Activated naive CD4-positive, alpha-beta T cell (primary cell): ENCODE data around the gene TRMO.

Source experiments
- DNase-seq, 4 experiments: peaks; one replicate each; lab custom pipeline; 2025; lab: John Stamatoyannopoulos, UW

Gene TRMO

DNA sequence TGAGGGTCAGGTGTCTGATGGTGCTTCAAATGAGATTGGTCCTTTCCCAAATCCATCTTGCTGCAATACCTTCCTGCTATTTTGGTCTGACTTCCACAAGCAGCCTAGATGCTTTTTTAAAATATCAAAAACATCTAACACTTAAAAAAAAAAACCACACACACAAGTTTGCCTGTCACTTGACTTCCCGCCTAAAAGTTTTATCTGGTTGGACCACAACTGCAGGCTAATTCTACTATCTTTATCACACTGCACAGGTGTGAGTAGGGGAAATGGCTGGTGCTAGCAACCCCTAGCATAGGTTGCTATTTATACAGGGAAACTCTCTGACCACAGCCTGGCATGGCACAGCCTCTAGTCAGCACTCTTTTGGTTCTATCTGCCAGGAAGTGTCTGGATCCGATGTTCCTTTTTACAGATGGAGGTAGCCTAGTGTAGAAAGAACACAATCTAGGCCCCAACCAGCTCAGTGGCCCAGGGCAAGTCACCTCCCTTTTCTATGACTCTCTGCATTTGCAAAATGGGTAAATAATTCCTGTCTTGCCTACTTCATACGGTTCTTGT lies 15.9 kb upstream of the TRMO start, which contains the start of gene HEMGN:
Gene HEMGN (minus strand): TSS at position 92 of the 564 bp plus-strand sequence. CDS start 36 bp downstream, at position 56.
- DNase-seq = no peak

GRCh38 chr9:97936998-97937397 lies 14.7 kb upstream of the TRMO start:
- DNase-seq = no peak

- no peak for DNase-seq
Observed at GRCh38 chr9:97935276-97935675, 13.0 kb upstream of the TRMO start.

DNA sequence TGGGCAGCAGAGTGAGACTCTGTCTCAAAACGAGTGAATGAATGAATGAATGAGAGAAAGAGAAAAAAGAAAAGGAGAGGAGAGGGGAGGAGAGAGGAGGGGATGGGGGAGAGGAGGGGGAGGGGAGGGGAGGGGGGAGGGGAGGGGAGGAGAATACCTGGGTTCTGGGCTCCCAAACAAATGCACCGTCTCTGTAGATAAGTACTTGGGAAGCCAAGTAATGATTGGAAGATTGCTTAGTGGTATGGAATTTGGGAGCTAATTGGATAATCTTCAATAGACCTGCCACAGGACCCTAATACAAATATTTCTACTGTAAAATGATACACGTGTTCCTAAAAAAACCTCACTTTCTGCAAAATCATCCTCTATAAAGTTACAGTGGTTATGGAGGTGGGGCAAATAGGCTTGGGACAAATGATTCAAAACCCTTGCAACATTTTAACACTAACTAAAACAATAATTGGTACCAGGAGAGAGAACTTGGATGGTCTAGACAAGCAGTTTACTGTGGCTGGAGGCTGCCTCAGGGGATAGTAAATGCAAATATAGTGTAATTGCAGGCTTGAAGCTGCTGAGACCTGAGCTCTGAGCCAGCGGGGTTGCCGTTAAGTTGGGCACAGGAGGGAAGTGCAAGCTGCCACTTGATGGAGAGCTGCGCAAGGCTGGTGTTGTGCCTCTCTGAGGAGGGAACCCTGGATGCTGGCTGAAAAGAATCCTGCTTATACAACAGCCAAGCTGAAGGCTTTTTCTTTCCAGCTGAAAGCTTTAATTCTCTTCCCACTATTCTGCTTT lies 12.2 kb upstream of the TRMO start:
- DNase-seq = no peak

DNA sequence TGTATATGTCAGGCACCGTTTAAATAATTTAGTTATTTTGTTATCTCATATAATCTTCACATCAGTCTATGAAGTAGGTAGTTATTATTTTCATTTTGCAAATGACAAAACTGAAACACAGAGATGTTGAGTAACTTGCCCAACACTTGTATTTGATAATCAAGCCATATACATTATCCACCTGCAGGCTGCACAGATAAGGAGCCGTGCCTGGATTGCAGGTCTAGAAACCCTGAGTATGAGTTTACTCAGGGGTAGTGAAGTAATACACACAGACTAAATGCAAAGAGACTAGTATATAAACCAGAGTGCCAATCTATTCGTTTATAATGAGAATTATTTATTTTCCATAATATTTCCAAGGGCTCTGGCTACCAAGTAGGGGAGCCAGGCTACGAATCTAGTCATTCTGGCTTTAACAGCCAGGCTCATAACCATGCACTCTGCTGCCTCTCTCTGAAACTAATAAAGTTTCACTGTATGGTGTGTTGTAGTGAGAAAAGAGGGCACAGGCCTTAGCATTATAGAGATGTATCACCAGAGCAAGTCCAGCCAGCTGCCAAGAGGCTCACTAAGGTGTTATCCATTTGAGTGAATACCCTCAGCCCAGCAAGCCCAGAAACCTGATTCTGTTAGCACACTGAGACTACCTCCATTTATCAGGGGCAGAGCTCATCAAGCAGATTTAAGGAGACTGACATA lies 11.1 kb upstream of the TRMO start:
- DNase-seq = no peak

GRCh38 chr9:97930972-97931371 lies 8.7 kb upstream of the TRMO start:
- DNase-seq = no peak

GRCh38 chr9:97928986-97929604 lies 6.8 kb upstream of the TRMO start:
- DNase-seq = no peak

- no peak for DNase-seq
Observed at GRCh38 chr9:97925497-97926334, 3.4 kb upstream of the TRMO start.

- no peak for DNase-seq
Observed at GRCh38 chr9:97924386-97924785, 2.1 kb upstream of the TRMO start.

- peak in 3 of 4 experiments; percentile 24 to 59 (median 53) for DNase-seq
Observed at GRCh38 chr9:97923529-97924108, 1.3 kb upstream of the TRMO start.

GRCh38 chr9:97919217-97919813 lies 3.0 kb downstream of the TRMO start:
- no peak for DNase-seq

- no peak for DNase-seq
Observed at GRCh38 chr9:97918611-97919010, 3.7 kb downstream of the TRMO start.

DNA sequence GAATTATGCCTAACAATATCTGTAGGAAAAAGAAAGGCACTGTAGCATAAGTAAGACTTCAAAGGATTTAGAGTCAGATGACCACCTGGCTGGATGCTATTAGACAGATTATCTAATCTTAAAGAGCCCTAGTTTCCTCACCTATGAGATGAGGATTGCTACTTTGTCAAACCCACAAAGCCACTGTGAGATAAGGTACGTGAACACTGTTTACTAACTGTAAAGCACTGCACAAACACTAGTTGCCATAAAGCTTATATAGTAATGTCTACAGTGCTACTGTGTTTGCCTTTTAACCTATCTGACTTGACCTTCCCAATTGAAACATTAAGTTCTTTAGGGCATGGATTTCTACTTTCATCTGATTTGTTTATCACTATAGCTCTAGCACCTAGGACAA lies 10.3 kb downstream of the TRMO start:
- DNase-seq = no peak

GRCh38 chr9:97911528-97911927 lies 10.8 kb downstream of the TRMO start:
- DNase-seq = no peak

- no peak for DNase-seq
Observed at GRCh38 chr9:97910357-97910756, 11.9 kb downstream of the TRMO start.

- DNase-seq = no peak
Observed at GRCh38 chr9:97908705-97909104, 13.6 kb downstream of the TRMO start.

GRCh38 chr9:97907632-97908031 lies 14.7 kb downstream of the TRMO start:
- no peak for DNase-seq

- no peak for DNase-seq
Observed at GRCh38 chr9:97907046-97907445, 15.3 kb downstream of the TRMO start.

DNA sequence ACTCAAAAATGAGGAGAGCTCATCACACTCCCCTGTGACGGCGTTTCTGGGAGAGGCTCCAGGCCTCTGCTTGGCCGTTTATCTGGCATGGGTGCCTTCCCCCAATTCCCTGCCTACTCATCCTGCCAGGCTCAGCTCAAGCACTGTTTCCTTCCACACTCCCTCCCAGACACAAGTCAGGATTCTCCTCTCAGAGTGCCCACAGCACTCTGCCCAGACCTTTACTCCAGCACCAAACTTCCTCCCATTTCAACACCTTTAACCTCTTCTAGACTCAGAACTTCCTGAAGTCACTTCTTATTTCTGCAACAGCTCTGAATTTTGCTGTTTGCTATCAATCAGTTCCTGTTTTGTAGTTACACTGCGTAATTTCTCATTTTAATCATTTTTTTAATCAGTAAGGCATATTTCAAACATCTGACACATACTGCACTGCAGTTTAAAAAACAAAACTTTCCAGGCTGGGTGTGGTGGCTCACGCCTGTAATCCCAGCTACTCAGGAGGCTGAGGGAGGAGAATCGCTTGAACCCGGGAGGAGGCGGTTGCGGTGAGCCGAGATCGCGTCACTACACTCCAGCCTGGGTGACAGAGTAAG lies 16.0 kb downstream of the TRMO start:
- no peak for DNase-seq

- peak in 1 of 4 experiments; percentile 9 for DNase-seq
Observed at GRCh38 chr9:97905228-97905627, 17.1 kb downstream of the TRMO start.
